Common myeloid progenitor, CD34-positive (primary cell): ENCODE data around the gene FNBP1.

ENCODE experiments used
- CTCF ChIA-PET: fragments of 350-600 bp; sonication (Branson Sonifier 250); formaldehyde crosslinking; loops from one replicate; lab custom pipeline; 2021; ENCODE audit warnings: antibody characterized with exemption; lab: Charles Lee
- POLR2A ChIA-PET: fragments of 350-600 bp; sonication (Branson Sonifier 250); formaldehyde crosslinking; loops from one replicate; lab custom pipeline; 2021; ENCODE audit warnings: antibody characterized with exemption; lab: Charles Lee
- DNase-seq, 3 donors: peaks; one replicate each; pipeline versions ENCODE4 v3.0.0 to v3.0.0-alpha.2; 2013
- H3K27ac ChIP-seq, 2 experiments: 1 replicate in 1 of 2; 2 replicates in 1 of 2; pipeline ENCODE4 v1.7.0; 2013; ENCODE audit warnings: inconsistent platforms in 2 of 2, low read length in 2 of 2, mild to moderate bottlenecking in 2 of 2, low read depth in 1 of 2, moderate library complexity in 1 of 2; ENCODE audit not compliant: severe bottlenecking in 2 of 2, insufficient read depth in 1 of 2, poor library complexity in 1 of 2
- H3K27me3 ChIP-seq, 5 experiments: replicated peaks in 2 of 5; 1 replicate in 3 of 5; 2 replicates in 2 of 5; pipeline versions ENCODE4 v1.6.1 to v1.7.0; 2013; ENCODE audit warnings: low read length in 4 of 5, mild to moderate bottlenecking in 2 of 5, moderate library complexity in 2 of 5, inconsistent platforms in 1 of 5; ENCODE audit not compliant: insufficient read depth in 5 of 5, control insufficient read depth in 4 of 5
- H3K36me3 ChIP-seq, 4 experiments: 1 replicate in 2 of 4; 2 replicates in 2 of 4; pipeline versions ENCODE4 v1.6.1 to v1.7.0; 2013; ENCODE audit warnings: low read length in 3 of 4, control low read depth in 1 of 4, mild to moderate bottlenecking in 1 of 4; ENCODE audit not compliant: control insufficient read depth in 4 of 4, insufficient read depth in 4 of 4
- H3K4me1 ChIP-seq, 4 experiments: 1 replicate in 3 of 4; 2 replicates in 1 of 4; pipeline versions ENCODE4 v1.6.1 to v1.7.1; 2013; ENCODE audit warnings: low read length in 3 of 4, mild to moderate bottlenecking in 3 of 4, control low read depth in 1 of 4, inconsistent platforms in 1 of 4, moderate library complexity in 1 of 4; ENCODE audit not compliant: control insufficient read depth in 4 of 4, insufficient read depth in 4 of 4; ENCODE audit errors: control extremely low read depth in 1 of 4
- H3K4me3 ChIP-seq, 7 experiments: 1 replicate in 4 of 7; 2 replicates in 3 of 7; pipeline versions ENCODE4 v1.5.1 to v1.7.0; 2013; ENCODE audit warnings: mild to moderate bottlenecking in 7 of 7, low read length in 6 of 7, moderate library complexity in 6 of 7, inconsistent platforms in 2 of 7, low read depth in 2 of 7, control low read depth in 1 of 7; ENCODE audit not compliant: insufficient read depth in 4 of 7, control insufficient read depth in 1 of 7; ENCODE audit errors: extremely low read depth in 1 of 7
- H3K9me3 ChIP-seq, 5 experiments: 1 replicate in 4 of 5; 2 replicates in 1 of 5; pipeline versions ENCODE4 v1.6.1 to v1.7.1; 2013; ENCODE audit warnings: low read length in 4 of 5, mild to moderate bottlenecking in 2 of 5, inconsistent platforms in 1 of 5, low read depth in 1 of 5, moderate library complexity in 1 of 5; ENCODE audit not compliant: control insufficient read depth in 4 of 5, insufficient read depth in 2 of 5; ENCODE audit errors: control extremely low read depth in 1 of 5
- WGBS: methylation state at CpG from one replicate; pipeline ENCODE4 v1.1.5; 2013; ENCODE audit not compliant: insufficient coverage; 5-methylcytosine and 5-hydroxymethylcytosine counted together

FNBP1 gene

GRCh38 chr9:129886226-129887174, 156.5 kb downstream of the FNBP1 start:
- H3K27ac ChIP-seq, result peak overlapping the region; percentile 59 to 88
- H3K36me3 ChIP-seq, result peaks cover 2 to 26% (median 11%) of the 10 kb centered on the region in 4 experiments
- peaks cover 31 to 78% (median 78%) of the 10 kb centered on the region in 4 experiments for H3K4me1 ChIP-seq
- 50% methylated on average over 20 of the region's 20 CpGs for WGBS
- DNase-seq, result peak; percentile 36 to 77 (median 68)
- H3K9me3 ChIP-seq, result no peaks in the 10 kb centered on the region
- CTCF ChIA-PET, result interaction anchor here (0.7 to 3.2 kb wide), 16 partner anchors 8 to 1504 kb away, joined by 3 to 22 read pairs (median 4); no protein-coding TSS in a partner anchor
- H3K27me3 ChIP-seq, result no peaks in the 10 kb centered on the region
- POLR2A ChIA-PET, result interaction anchor here (0.6 to 1.7 kb wide), 8 partner anchors 23 to 158 kb away, joined by 3 to 9 read pairs (median 3); no protein-coding TSS in a partner anchor
- H3K4me3 ChIP-seq, result peak overlapping the region in 4 of 7 experiments; percentile 11 to 85 (median 66)

- peak overlapping the region; percentile 38 to 85 (median 71) for H3K4me3 ChIP-seq
- H3K27me3 ChIP-seq, result no peaks in the 10 kb centered on the region
- H3K36me3 ChIP-seq, result peaks cover 7 to 32% (median 13%) of the 10 kb centered on the region in 4 experiments
- CTCF ChIA-PET, result interaction anchor here (0.7 to 3.2 kb wide), 26 partner anchors 9 to 221 kb away, joined by 3 to 22 read pairs (median 4); partner anchors contain the start of gene GPR107
- 0% methylated on average over 20 of the region's 27 CpGs for WGBS
- H3K9me3 ChIP-seq, result no peaks in the 10 kb centered on the region
- peak; percentile 94 to 97 (median 96) for DNase-seq
- POLR2A ChIA-PET, result interaction anchor here (0.6 to 1.7 kb wide), 11 partner anchors 22 to 168 kb away, joined by 3 to 9 read pairs (median 4); partner anchors contain the start of gene GPR107
- peak overlapping the region; percentile 59 to 88 for H3K27ac ChIP-seq
- H3K4me1 ChIP-seq, result peaks cover 27 to 77% (median 70%) of the 10 kb centered on the region in 4 experiments
Measured at GRCh38 chr9:129885670-129886106, 157.3 kb downstream of the FNBP1 start.

- POLR2A ChIA-PET, result interaction anchor here (0.6 to 1.7 kb wide), 11 partner anchors 22 to 168 kb away, joined by 3 to 6 read pairs (median 3); partner anchors contain the start of gene GPR107
- H3K36me3 ChIP-seq, result peaks cover 7 to 38% (median 14%) of the 10 kb centered on the region in 4 experiments
- 2% methylated on average over 24 of the region's 27 CpGs for WGBS
- peak in 2 of 3 donors; percentile 34 to 42 for DNase-seq
- peaks cover 27 to 75% (median 65%) of the 10 kb centered on the region in 4 experiments for H3K4me1 ChIP-seq
- no peaks in the 10 kb centered on the region for H3K27me3 ChIP-seq
- peak overlapping the region; percentile 59 to 88 for H3K27ac ChIP-seq
- peak overlapping the region; percentile 38 to 85 (median 71) for H3K4me3 ChIP-seq
- H3K9me3 ChIP-seq, result no peaks in the 10 kb centered on the region
- CTCF ChIA-PET, result interaction anchor here (0.7 to 3.2 kb wide), 30 partner anchors 10 to 222 kb away, joined by 3 to 22 read pairs (median 4); partner anchors contain the start of gene GPR107
Measured at GRCh38 chr9:129885018-129885669, 157.8 kb downstream of the FNBP1 start.

- H3K27me3 ChIP-seq, result no peaks in the 10 kb centered on the region
- peaks cover 27 to 72% (median 58%) of the 10 kb centered on the region in 4 experiments for H3K4me1 ChIP-seq
- ChIA-PET POLR2A (interaction anchor here (0.8 to 1.7 kb wide), 7 partner anchors 21 to 169 kb away, joined by 3 to 6 read pairs (median 4); partner anchors contain the start of gene GPR107), CTCF (interaction anchor here (0.7 to 3.2 kb wide), 26 partner anchors 10 to 222 kb away, joined by 3 to 22 read pairs (median 4); partner anchors contain the start of gene GPR107)
- H3K27ac ChIP-seq, result peak overlapping the region; percentile 59 to 88
- DNase-seq, result peak; percentile 92 to 96 (median 96)
- under 1% methylated on average over 19 of the region's 24 CpGs for WGBS
- H3K4me3 ChIP-seq, result peak overlapping the region; percentile 38 to 85 (median 71)
- no peaks in the 10 kb centered on the region for H3K9me3 ChIP-seq
- H3K36me3 ChIP-seq, result peaks cover 3 to 38% (median 10%) of the 10 kb centered on the region in 4 experiments
Measured at GRCh38 chr9:129884220-129885017, 158.6 kb downstream of the FNBP1 start.

- peaks cover 13 to 47% (median 36%) of the 10 kb centered on the region in 4 experiments for H3K4me1 ChIP-seq
Measured at GRCh38 chr9:129881547-129882324, 161.3 kb downstream of the FNBP1 start.

More at GRCh38 chr9:129881547-129882324, 161.3 kb downstream of the FNBP1 start:
- H3K9me3 ChIP-seq, result no peaks in the 10 kb centered on the region
- no peak for DNase-seq
- no peaks in the 10 kb centered on the region for H3K27me3 ChIP-seq
- H3K27ac ChIP-seq, result peak overlapping the region in 1 of 2 experiments; percentile 32
- WGBS, result 93% methylated on average over 12 of the region's 19 CpGs
- ChIA-PET POLR2A (no interaction called here), CTCF (interaction anchor here (1.8 to 2.3 kb wide), 2 partner anchors 17 to 18 kb away, joined by 7 to 10 read pairs; no protein-coding TSS in a partner anchor)
- peaks cover 11 to 55% (median 13%) of the 10 kb centered on the region in 4 experiments for H3K36me3 ChIP-seq
- no peak overlapping the region for H3K4me3 ChIP-seq
